DMS153 treated with DMSO at 0.1 percent for 48 hours (cell line): ENCODE results near the gene TNFRSF4.
"Not testable (repeated sequence)": the region's sequence is repeated elsewhere in the genome, so short reads cannot be mapped to it uniquely, and the experiment has no call there.

ENCODE experiments used
- DNase-seq: peaks from one replicate; lab custom pipeline; 2025; ENCODE audit not compliant: unreplicated experiment; lab: John Stamatoyannopoulos, UW

Gene TNFRSF4

DNA sequence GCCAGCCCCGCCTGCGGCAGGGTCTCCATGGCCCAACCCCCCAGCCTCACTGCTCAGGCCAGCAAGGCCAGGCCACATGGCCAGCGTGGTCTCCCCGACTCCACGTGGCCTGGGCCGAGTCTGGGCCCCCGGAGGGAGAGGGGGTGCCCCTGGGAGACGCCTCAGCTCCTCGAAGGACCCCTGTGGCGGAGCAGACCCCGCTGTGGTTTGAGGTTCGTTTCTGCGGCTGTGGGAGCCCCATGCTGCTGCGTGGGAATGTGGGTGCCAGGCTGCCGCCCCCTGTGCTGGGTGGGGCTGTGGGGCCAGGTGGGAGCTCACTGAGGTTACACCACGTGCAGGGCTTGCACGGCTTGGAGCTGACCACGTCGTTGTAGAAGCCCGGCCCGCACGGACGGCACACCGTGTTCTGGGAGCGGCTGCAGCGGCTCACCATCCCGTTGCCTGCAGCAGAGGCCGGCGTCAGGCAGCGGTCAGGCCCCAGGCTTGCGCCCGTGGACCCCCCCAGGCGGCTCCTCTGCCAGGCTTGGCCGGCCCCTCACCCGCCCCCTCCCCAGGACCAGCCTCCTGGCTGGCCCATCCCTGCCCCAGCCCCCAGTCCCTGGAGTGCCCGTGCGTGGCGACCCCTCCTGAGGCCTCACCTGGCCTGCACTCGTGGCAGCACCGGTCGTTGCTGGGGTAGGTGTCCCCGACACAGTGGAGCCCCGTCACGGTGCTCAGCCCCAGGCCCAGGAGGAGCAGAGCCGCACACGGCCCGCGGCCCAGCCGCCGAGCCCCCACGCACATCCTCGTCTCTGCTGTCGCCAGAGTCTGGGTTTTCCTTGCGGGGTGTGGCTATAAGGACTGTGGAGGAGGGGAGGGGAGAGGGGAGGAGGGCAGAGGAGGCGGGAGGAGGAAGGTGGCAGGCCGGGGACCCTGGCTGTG lies at the start of gene TNFRSF4:
TNFRSF4 (minus strand) TSS at position 809 of the 921 bp plus-strand sequence; CDS start at position 783, 26 bp downstream.
- DNase-seq = no peak

DNA sequence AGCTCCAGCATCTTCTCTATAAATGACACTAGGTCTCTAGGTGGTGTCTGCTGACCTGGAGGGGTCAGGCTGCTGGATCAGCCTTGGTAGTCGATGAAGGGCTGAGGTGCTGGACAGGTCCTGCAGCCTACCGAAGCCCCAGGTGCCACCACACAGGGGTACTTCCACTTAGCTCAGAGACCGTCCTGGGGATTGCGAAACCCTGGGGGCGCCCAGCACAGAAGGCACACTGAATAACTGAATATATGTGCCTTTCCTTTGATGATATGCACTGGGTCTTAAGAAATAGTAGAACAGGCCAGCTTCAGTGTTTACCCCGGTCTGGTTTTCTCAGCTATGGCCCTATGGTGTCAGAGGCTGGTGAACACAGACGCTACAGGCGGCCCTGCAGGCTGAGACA lies 48.8 kb upstream of the TNFRSF4 start:
- no peak for DNase-seq

DNA sequence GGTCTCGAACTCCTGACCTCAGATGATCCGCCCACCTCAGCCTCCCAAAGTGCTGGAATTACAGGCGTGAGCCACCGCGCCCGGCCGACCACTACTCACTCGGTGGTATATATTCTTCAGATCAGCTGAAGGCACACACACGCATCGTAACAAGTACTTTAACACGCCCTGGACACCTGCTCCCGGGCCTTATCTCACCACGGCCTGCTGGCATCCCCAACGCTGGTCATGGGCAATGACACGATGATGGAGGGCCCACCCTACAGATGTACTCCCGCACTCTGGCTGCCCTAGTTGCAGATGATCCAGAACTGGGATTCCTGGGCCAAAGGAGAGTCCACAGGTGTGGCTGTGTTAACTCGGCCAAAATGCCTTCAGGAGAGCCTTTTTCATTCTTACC lies 48.1 kb upstream of the TNFRSF4 start:
- no peak for DNase-seq

DNA sequence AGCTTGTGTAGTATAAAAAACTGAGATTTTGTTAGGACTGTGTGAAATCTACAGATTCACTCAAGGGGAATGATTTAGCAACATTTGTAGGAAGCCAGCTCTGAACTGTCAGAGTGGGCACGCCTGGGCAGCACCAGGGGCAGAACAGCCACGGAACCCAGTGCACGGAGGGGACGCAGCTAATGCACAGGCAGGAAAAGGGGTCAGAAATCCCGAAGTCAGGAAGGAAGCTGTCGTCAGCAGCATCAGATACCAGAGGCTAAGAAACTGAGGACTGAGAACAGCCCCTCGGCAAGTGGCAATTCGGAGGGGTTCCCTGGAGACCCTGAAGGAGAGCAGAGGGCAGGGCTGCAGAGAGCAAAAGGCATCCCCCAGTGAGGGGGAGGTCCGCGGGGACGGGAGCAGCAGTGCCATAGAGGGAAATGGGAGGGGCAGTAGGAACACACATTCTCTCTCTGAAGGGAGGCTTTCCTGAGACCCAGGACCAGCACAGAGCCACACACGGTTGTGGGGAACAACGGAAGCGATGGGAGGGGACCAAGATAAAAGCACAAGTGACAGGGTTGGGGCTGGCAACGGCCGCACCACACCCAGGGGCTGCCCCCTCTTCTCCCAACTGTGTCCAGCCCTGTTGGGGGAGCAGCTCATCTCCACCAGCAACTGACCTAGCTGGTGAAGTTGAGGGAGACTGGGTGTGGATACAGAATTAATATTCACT lies 47.0 kb upstream of the TNFRSF4 start:
- no peak for DNase-seq

- DNase-seq = no peak
These were observed 46.1 kb upstream of the TNFRSF4 start for GRCh38 chr1:1259951-1260600.

- no peak for DNase-seq
These were observed 45.6 kb upstream of the TNFRSF4 start for GRCh38 chr1:1259540-1259939.

- no peak for DNase-seq
These were observed 45.2 kb upstream of the TNFRSF4 start for GRCh38 chr1:1259119-1259488.

DNA sequence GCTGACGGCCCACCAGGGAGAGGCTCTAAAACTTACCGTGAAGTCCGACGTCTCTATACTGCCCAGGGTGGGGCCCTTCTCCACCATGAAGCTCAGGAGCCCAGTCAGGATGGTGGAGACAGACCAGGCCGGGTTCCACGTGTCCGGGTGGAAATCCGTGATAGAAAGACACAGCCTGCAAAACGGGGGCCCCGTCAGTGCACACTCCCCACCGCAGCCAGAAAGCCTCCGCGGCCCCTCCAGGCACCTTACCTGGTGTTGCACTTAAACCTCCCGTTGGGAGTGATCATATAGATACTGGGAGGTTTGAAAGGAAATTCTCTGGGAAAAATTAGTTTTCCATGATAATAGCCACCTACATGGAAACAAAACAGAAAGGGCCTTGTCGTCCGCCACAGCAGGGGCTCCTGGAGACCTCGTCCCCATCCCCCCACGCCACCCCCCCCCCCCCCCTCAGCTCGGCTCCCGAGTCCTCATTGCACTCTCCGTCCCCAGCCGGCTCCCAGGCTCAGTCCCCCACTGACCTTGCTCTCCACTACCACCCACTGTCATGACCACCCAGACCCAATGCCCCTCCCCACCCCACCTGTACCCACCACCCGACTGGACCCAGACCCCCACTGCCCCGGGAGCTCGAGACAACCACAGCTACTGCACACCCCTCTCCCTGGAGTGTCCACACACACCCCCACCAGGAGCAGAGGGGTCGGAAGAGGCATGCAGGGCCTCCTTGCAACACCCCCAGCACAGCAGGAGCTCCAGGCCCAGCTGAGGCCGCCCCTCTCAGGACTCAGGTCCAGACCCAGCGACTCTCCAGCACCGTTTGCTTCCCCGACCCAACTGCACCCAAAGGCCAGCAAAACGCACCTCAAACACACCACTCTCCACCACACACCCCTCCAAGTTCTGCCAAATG lies 43.3 kb upstream of the TNFRSF4 start:
- no peak for DNase-seq

DNA sequence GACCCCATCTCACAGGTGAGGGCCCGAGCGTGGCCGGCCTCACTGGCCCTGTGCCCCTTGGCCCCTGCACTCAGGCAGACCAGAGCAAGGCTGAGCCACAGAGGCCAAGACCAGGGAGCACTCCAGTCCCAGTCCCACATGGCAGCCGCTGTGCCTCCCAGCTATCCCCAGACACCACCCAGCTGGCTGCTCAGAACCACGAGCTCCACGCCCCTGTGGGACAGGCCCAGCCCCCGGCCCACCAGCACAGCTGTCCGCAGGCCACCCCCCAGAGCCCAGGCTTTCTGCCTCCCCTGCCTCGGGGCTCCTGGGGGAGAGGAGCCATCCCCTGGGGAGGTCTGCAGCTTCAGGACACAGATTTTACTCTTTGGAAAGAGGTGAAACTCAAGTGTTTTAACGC lies 41.7 kb upstream of the TNFRSF4 start:
- DNase-seq = no peak

GRCh38 chr1:1255078-1255477 lies 41.1 kb upstream of the TNFRSF4 start:
- DNase-seq = no peak

DNA sequence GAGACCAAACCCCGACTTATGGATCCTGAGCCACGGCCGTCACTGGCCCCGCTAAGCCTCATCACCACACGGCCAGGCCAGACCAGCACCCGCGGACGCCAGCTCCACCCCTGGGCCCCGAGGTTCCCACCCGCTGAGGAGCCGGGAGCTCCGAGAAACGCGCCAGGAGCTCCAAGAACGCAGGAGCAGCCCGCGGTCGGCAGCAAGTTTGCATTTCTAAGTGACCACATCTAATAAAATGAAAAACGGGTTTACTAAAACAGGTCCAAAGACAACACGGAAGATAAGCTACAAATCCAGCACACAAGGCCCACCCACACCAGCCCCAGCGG lies 40.7 kb upstream of the TNFRSF4 start:
- DNase-seq = no peak

GRCh38 chr1:1253972-1254666 lies 40.2 kb upstream of the TNFRSF4 start:
- no peak for DNase-seq

GRCh38 chr1:1253314-1253713 lies 39.4 kb upstream of the TNFRSF4 start:
- no peak for DNase-seq

DNA sequence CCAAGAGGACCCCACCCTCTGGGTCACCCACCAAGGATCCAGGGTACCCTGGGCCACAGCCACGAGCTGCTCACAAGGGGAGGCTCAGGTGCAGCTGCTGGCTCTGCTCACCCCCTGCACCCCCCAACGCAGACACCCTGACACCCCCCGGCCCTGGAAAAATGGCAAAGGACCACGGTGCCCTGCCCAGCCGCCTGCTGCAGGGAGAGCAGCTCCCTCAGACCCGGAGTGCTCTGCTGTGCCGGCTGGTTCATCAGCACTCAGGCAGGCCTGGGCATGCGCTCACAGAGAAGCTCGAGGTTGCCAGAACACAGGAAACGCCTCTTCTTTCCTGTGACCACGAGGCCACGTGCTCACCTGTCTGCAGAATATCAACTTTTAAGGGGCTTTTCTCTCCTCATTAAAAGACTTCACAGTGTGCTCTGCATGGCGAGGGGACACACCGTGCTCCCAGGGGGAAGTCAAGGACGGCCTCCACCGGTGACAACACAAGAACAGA lies 36.9 kb upstream of the TNFRSF4 start:
- DNase-seq = peak; percentile 92

DNA sequence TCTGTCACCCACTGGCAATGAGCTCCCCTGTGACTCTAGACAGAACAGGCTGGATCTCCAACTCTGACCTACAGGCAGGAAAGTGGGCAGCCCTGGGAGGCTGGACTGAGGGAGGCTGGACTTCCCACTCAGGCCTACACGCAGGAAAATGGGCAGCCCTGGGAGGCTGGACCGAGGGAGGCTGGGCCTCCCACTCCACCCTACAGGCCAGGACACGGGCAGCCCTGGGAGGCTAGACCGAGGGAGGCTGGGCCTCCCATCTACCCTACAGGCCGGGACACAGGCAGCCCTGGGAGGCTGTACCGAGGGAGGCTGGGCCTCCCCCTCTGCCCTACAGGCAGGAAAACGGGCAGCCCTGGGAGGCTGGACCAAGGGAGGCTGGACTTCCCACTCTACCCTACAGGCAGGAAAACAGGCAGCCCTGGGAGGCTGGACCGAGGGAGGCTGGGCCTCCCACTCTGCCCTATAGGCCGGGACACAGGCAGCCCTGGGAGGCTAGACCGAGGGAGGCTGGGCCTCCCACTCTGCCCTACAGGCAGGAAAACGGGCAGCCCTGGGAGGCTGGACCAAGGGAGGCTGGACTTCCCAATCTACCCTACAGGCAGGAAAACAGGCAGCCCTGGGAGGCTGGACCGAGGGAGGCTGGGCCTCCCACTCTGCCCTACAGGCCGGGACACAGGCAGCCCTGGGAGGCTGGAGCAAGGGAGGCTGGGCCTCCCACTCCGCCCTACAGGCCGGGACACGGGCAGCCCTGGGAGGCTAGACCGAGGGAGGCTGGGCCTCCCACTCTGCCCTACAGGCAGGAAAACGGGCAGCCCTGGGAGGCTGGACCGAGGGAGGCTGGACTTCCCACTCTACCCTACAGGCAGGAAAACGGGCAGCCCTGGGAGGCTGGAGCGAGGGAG lies 34.3 kb upstream of the TNFRSF4 start:
- not testable (repeated sequence) for DNase-seq

DNA sequence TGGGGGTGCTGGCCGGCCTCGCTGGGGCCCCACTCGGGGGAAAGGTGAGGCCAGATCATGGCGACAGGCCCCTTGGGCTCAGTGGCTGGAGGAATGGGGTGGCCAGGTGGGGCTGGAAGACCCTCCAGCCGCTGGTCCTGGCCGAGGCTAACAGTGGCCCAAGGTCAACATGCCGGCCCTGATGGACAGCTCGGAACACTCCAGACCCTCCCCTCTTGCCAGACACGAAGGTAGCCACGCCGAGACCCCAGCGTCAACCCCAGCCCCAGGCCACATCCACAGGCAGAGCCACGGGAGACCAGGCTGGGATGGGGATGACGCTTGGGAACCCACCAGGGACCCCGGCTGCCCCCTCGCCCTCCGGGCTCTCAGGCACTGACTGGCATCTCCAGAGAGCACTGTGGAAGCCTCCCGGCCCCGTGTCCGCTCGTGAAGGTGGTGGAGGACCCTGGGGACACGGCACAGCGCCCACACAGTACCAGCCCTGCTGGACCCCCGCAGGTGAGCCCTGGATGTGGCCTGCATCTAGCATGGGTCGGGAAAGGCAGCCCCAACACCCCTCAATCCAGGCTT lies 33.5 kb upstream of the TNFRSF4 start:
- no peak for DNase-seq

DNA sequence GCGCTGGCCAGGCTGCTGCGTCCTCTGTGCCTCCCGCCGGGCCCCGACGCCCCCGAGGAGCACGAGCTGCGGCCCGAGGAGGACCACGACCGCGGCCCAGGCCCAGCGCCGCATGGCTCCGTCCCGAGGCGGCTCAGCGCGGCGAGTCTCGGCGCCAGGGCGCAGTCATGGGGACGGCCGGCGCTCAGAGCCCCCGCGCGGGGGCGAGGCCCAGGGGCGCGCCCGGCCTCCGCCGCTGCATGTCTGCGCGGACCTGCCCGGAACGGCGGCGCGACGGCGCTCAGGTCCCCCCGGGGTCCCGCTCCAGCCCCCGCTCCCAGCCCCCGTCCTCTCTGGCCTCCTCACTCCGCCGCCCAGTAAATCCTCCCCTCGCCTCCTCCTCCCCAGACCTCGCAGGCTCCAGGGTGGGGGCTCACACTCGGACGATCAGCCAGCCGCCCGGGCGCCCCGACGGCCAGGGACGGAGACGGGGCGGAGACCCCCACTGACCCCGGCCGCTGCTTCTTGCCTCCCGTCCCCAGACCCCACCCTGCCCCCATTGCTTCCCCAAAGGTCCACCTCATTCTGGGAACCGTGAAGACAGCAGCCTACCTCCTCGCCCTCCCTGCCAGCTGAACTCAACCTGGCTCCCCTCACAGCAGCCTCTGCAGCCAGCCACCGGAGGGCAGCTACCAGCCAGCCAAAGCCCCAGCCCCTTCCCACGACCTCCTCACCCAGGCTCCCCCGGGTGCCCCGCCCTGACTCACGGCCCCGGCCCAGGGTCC lies 32.8 kb upstream of the TNFRSF4 start, which contains the start of gene C1QTNF12:
C1QTNF12 (minus strand) TSS at position 146 of the 764 bp plus-strand sequence; CDS start at position 114, 32 bp downstream.
- DNase-seq = no peak
